ENCODE data around the gene CNTN6.

GRCh38 chr3:1269808-1270207, 177.0 kb downstream of the CNTN6 start:
- no peak for TF ChIP-seq TAF1 (IDR thresholded peaks at IDR 0.05; ENCODE audit: low read depth, low read length)
- no peak for TF ChIP-seq POLR2A (IDR thresholded peaks at IDR 0.05; ENCODE audit: low read depth, low read length)
- no peak for TF ChIP-seq PAX5 (IDR thresholded peaks at IDR 0.05; ENCODE audit: insufficient read depth, low read length, severe bottlenecking)
- TF ChIP-seq POLR2AphosphoS5 (IDR thresholded peaks at IDR 0.05; ENCODE audit: low read depth, low read length), result no peak

Data from GM12891 (cell line).